ENCODE measurements around the gene IL1RL2.

- no peak for TF ChIP-seq GLIS3 (CRISPR knock-in tag; IDR thresholded peaks at IDR 0.05)
- no peak for TF ChIP-seq ZNF8 (CRISPR knock-in tag; IDR thresholded peaks at IDR 0.05)
- TF ChIP-seq CSDC2 (CRISPR knock-in tag; IDR thresholded peaks at IDR 0.05): 0 out of 2 replicates have a peak, but pooled peaks have one; percentile 22
- TF ChIP-seq TCF4 (CRISPR knock-in tag; IDR thresholded peaks at IDR 0.05; ENCODE audit: borderline replicate concordance): no peak
- TF ChIP-seq, protein P1, sequence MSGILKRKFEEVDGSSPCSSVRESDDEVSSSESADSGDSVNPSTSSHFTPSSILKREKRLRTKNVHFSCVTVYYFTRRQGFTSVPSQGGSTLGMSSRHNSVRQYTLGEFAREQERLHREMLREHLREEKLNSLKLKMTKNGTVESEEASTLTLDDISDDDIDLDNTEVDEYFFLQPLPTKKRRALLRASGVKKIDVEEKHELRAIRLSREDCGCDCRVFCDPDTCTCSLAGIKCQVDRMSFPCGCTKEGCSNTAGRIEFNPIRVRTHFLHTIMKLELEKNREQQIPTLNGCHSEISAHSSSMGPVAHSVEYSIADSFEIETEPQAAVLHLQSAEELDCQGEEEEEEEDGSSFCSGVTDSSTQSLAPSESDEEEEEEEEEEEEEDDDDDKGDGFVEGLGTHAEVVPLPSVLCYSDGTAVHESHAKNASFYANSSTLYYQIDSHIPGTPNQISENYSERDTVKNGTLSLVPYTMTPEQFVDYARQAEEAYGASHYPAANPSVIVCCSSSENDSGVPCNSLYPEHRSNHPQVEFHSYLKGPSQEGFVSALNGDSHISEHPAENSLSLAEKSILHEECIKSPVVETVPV (CRISPR knock-in tag; IDR thresholded peaks at IDR 0.05): no peak
- no peak for TF ChIP-seq ARNTL (CRISPR knock-in tag; IDR thresholded peaks at IDR 0.05; ENCODE audit: borderline replicate concordance, low read depth)
- no peak for TF ChIP-seq ZFP3 (CRISPR knock-in tag; IDR thresholded peaks at IDR 0.05)
- no peak for TF ChIP-seq RARB (CRISPR knock-in tag; IDR thresholded peaks at IDR 0.05)
- TF ChIP-seq ZFP30 (CRISPR knock-in tag; IDR thresholded peaks at IDR 0.05): no peak
- no peak for TF ChIP-seq ZNF565 (CRISPR knock-in tag; conservative IDR thresholded peaks at IDR 0.05; ENCODE audit: low read depth)
- no peak for TF ChIP-seq PATZ1 (CRISPR knock-in tag; IDR thresholded peaks at IDR 0.05; ENCODE audit: borderline replicate concordance)
- TF ChIP-seq, protein P2, sequence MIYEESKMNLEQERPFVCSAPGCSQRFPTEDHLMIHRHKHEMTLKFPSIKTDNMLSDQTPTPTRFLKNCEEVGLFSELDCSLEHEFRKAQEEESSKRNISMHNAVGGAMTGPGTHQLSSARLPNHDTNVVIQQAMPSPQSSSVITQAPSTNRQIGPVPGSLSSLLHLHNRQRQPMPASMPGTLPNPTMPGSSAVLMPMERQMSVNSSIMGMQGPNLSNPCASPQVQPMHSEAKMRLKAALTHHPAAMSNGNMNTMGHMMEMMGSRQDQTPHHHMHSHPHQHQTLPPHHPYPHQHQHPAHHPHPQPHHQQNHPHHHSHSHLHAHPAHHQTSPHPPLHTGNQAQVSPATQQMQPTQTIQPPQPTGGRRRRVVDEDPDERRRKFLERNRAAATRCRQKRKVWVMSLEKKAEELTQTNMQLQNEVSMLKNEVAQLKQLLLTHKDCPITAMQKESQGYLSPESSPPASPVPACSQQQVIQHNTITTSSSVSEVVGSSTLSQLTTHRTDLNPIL (CRISPR knock-in tag; IDR thresholded peaks at IDR 0.05; ENCODE audit: low read depth): no peak
These were observed 43.3 kb upstream of the IL1RL2 start for GRCh38 chr2:102143450-102143985.

Data from SK-N-SH treated with all-trans-retinoic acid at 6 μM for 48 hours (cell line).